SU-DHL-6 (cell line): ENCODE data around the gene SGPP2.

Experiments
- H2AFZ ChIP-seq: fragments of 200-600 bp; sonication (generic); 2 replicates; pipeline ENCODE4 v1.6.1; 2014; ENCODE audit warnings: low read depth, mild to moderate bottlenecking, moderate library complexity, mixed read lengths, antibody characterized with exemption, low read length; ENCODE audit not compliant: severe bottlenecking
- H3F3A ChIP-seq: fragments of 200-600 bp; shearing (Covaris generic); 2 replicates; pipeline ENCODE4 v1.6.0; 2016; ENCODE audit warnings: antibody characterized with exemption, mild to moderate bottlenecking; ENCODE audit not compliant: insufficient read depth
- H3K27ac ChIP-seq: fragments of 200-600 bp; sonication (generic); 2 replicates; pipeline ENCODE4 v1.5.1; 2016; ENCODE audit warnings: low read depth, mild to moderate bottlenecking, low read length, moderate library complexity, mixed read lengths
- H3K27me3 ChIP-seq: fragments of 200-600 bp; sonication (generic), shearing (Covaris generic); 2 replicates; pipeline ENCODE4 v1.6.0; 2014; ENCODE audit warnings: mild to moderate bottlenecking, low read length
- H3K36me3 ChIP-seq: fragments of 200-600 bp; sonication (generic); 2 replicates; pipeline ENCODE4 v1.6.1; 2014; ENCODE audit warnings: mild to moderate bottlenecking, low read length, mixed read lengths
- H3K4me2 ChIP-seq: fragments of 300-600, 200-600 bp; shearing (Covaris generic), sonication (generic); 2 replicates; pipeline ENCODE4 v1.6.0; 2014; ENCODE audit warnings: low read length, low read depth, mild to moderate bottlenecking; ENCODE audit not compliant: poor library complexity, severe bottlenecking
- H3K4me3 ChIP-seq: fragments of 200-600 bp; sonication (generic); 2 replicates; pipeline ENCODE4 v1.5.1; 2014; ENCODE audit warnings: antibody characterized with exemption, low read length, mild to moderate bottlenecking, mixed read lengths; ENCODE audit not compliant: insufficient read depth, poor library complexity, severe bottlenecking
- H3K79me2 ChIP-seq: fragments of 200-600 bp; sonication (generic); 2 replicates; pipeline ENCODE4 v1.6.1; 2014; ENCODE audit warnings: mild to moderate bottlenecking, low read length, moderate library complexity; ENCODE audit not compliant: insufficient read depth
- H3K9ac ChIP-seq: fragments of 200-600 bp; sonication (generic); 2 replicates; pipeline ENCODE4 v1.7.0; 2014; ENCODE audit warnings: mild to moderate bottlenecking, low read length
- H3K9me2 ChIP-seq: fragments of 200-600 bp; sonication (generic); replicated peaks from 2 replicates; pipeline ENCODE4 v1.6.1; 2014; ENCODE audit warnings: low read length; ENCODE audit not compliant: insufficient read depth
- H3K9me3 ChIP-seq: fragments of 200-600 bp; sonication (generic); 2 replicates; pipeline ENCODE4 v1.6.1; 2014; ENCODE audit warnings: low read length, mixed read lengths; ENCODE audit not compliant: insufficient read depth
- H4K20me1 ChIP-seq: fragments of 200-600 bp; sonication (generic); 2 replicates; pipeline ENCODE4 v1.6.1; 2014; ENCODE audit warnings: low read depth, mild to moderate bottlenecking, antibody characterized with exemption, low read length, moderate library complexity, mixed read lengths
- EZH2phosphoT487 ChIP-seq: fragments of 200-600 bp; sonication (generic), shearing (Covaris generic); conservative IDR thresholded peaks from 2 replicates; pipeline ENCODE4 v1.6.1; 2018; ENCODE audit warnings: mild to moderate bottlenecking, antibody characterized with exemption, low read length, moderate library complexity, mixed read lengths
- TF ChIP-seq, protein P1 (sequence below): fragments of 200-600 bp; sonication (generic); IDR thresholded peaks from one replicate; pipeline ENCODE4 v1.5.1; 2017; ENCODE audit warnings: antibody characterized with exemption, mild to moderate bottlenecking, low read length, moderate library complexity; ENCODE audit not compliant: insufficient read depth, poor library complexity, severe bottlenecking

SGPP2 gene

DNA sequence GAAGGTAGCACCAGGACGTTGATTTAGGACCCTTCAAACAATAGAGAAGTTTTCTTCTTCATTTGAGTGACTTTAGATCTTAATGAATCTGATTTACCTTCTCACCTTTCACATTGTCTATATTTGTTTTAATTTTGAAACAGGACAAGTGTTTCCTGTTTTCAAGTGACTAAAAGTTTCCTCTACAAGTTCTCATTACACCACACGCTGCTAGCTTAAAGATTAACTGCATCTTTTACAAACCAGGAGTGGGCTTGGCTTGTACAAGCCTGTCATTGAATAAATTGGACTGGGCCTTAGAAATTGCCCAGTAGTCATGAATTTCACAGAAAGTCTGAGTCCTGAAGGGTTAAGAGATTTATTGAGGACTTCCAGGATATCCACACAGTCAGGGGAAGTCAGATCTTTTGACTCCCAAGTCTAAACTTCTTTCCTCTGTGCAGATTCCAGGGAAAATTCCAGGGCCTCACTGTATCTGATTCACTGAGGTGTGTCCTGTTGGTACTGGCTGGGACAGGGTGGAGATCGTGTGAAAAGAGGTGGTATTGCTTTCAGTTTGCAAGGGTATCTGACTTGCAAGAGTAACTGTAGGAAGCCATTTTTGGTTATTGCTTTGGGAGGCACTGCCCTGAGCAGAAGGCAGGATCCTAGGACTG lies 3.4 kb downstream of the SGPP2 start:
- TF ChIP-seq, protein P1, sequence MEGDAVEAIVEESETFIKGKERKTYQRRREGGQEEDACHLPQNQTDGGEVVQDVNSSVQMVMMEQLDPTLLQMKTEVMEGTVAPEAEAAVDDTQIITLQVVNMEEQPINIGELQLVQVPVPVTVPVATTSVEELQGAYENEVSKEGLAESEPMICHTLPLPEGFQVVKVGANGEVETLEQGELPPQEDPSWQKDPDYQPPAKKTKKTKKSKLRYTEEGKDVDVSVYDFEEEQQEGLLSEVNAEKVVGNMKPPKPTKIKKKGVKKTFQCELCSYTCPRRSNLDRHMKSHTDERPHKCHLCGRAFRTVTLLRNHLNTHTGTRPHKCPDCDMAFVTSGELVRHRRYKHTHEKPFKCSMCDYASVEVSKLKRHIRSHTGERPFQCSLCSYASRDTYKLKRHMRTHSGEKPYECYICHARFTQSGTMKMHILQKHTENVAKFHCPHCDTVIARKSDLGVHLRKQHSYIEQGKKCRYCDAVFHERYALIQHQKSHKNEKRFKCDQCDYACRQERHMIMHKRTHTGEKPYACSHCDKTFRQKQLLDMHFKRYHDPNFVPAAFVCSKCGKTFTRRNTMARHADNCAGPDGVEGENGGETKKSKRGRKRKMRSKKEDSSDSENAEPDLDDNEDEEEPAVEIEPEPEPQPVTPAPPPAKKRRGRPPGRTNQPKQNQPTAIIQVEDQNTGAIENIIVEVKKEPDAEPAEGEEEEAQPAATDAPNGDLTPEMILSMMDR: no peak
- no peak for TF ChIP-seq EZH2phosphoT487
- no peak overlapping the region for H3K4me3 ChIP-seq
- no peaks in the 10 kb centered on the region for H3K27me3 ChIP-seq
- H3K79me2 ChIP-seq: no peaks in the 10 kb centered on the region
- H3K9me3 ChIP-seq: no peaks in the 10 kb centered on the region
- H3K27ac ChIP-seq: no peak overlapping the region
- H3K9ac ChIP-seq: no peak overlapping the region
- H2AFZ ChIP-seq: no peak overlapping the region
- no peaks in the 10 kb centered on the region for H4K20me1 ChIP-seq
- H3K4me2 ChIP-seq: no peak overlapping the region
- no peaks in the 10 kb centered on the region for H3K9me2 ChIP-seq
- no peaks in the 10 kb centered on the region for H3K36me3 ChIP-seq
- H3F3A ChIP-seq: no peaks in the 10 kb centered on the region

DNA sequence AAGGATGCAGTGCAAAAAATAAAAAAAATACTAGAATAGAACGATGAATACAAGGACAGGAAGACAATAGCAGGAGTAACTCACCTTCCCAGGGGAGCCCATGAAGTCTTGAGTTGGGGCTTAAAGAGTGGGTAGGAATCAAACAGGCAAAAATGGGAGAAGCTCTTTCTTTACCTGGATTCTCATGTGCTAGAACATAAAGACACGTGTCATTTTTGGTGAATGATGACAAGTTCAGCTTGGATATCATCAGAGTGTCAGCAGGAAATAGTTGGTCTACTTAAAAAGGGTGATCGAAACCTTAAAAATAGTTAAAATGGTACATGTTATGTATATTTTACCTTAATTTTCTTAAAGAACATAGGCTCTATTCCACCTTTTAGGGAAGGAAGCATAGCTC lies 5.7 kb downstream of the SGPP2 start:
- Histone ChIP-seq H3K36me3 (no peaks in the 10 kb centered on the region), H3K9me2 (no peaks in the 10 kb centered on the region), H3K4me3 (no peak overlapping the region), H4K20me1 (no peaks in the 10 kb centered on the region), H2AFZ (no peak overlapping the region), H3K79me2 (no peaks in the 10 kb centered on the region), H3K27me3 (no peaks in the 10 kb centered on the region), H3K4me2 (no peak overlapping the region), H3K9me3 (no peaks in the 10 kb centered on the region), H3K27ac (no peak overlapping the region), H3F3A (no peaks in the 10 kb centered on the region), H3K9ac (no peak overlapping the region)
- no peak for TF ChIP-seq EZH2phosphoT487
- TF ChIP-seq, protein P1: no peak

DNA sequence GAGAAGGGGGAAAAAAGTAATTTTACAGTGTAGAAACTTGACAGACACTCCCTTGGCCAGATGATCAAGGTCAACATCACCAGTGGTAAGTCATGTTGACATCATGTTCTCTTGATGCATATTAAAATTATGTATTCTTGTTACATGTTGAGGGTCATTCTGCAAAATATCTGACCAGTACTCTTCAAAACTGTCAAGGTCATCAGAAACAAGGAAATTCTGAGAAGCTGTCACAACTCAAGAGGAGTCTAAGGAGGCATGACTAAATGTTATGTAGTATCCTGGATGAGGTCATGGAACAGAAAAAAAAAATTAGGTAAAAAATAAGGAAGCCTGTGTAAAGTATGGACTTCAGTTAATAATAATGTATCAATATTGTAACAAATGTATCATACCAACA lies 6.3 kb downstream of the SGPP2 start:
- no peak overlapping the region for H3K4me3 ChIP-seq
- H2AFZ ChIP-seq: no peak overlapping the region
- no peaks in the 10 kb centered on the region for H3K9me2 ChIP-seq
- no peaks in the 10 kb centered on the region for H3K9me3 ChIP-seq
- H3F3A ChIP-seq: no peaks in the 10 kb centered on the region
- H3K4me2 ChIP-seq: no peak overlapping the region
- no peak overlapping the region for H3K27ac ChIP-seq
- H3K36me3 ChIP-seq: no peaks in the 10 kb centered on the region
- no peaks in the 10 kb centered on the region for H3K27me3 ChIP-seq
- H4K20me1 ChIP-seq: no peaks in the 10 kb centered on the region
- H3K79me2 ChIP-seq: no peaks in the 10 kb centered on the region
- no peak for TF ChIP-seq EZH2phosphoT487
- TF ChIP-seq, protein P1: no peak
- H3K9ac ChIP-seq: no peak overlapping the region
